Measurements from ENCODE around the gene DOK6.

- TF ChIP-seq CTCF (conservative IDR thresholded peaks at IDR 0.05), result no peak
- TF ChIP-seq EZH2 (IDR thresholded peaks at IDR 0.05; ENCODE audit: low read depth), result no peak
Observed at GRCh38 chr18:69755856-69756496, 355.3 kb downstream of the DOK6 start.

Data from PC-9 (cell line).